GM12865 (cell line): Measurements from ENCODE around the gene ENSA.
"Not testable (repeated sequence)": the region's sequence is repeated elsewhere in the genome, so short reads cannot be mapped to it uniquely, and the experiment has no call there.

ENCODE experiments used
- DNase-seq: peaks from one replicate; pipeline ENCODE4 v3.0.0; 2010; ENCODE audit warnings: low read depth
- H3K4me3 ChIP-seq: 2 replicates; pipeline ENCODE4 v1.5.1; 2011; ENCODE audit warnings: mild to moderate bottlenecking, low read depth, low read length, control low read depth
- CTCF ChIP-seq: IDR thresholded peaks from 2 replicates; pipeline ENCODE4 v1.5.1; 2011; ENCODE audit warnings: low read length, control low read depth, low read depth, inconsistent platforms; ENCODE audit not compliant: insufficient read depth; ENCODE audit errors: missing control alignments

The ENSA gene

GRCh38 chr1:150629115-150629928 is at the start of gene ENSA:
TSS of gene ENSA (minus strand) at chr1:150629612. CDS start at chr1:150629470, 142 bp downstream.
- peak; percentile 99 for DNase-seq
- TF ChIP-seq CTCF = no peak

GRCh38 chr1:150678988-150679387 is 49.6 kb upstream of the ENSA start:
- H3K4me3 ChIP-seq = no peak overlapping the region
- no peak for TF ChIP-seq CTCF
- DNase-seq = no peak

More at GRCh38 chr1:150629115-150629928, at the start of gene ENSA:
- H3K4me3 ChIP-seq = peak within 1 kb of the TSS; percentile 77

- no peak for DNase-seq
- TF ChIP-seq CTCF = no peak
- no peak overlapping the region for H3K4me3 ChIP-seq
Observed at GRCh38 chr1:150674881-150675280, 45.5 kb upstream of the ENSA start.

DNA sequence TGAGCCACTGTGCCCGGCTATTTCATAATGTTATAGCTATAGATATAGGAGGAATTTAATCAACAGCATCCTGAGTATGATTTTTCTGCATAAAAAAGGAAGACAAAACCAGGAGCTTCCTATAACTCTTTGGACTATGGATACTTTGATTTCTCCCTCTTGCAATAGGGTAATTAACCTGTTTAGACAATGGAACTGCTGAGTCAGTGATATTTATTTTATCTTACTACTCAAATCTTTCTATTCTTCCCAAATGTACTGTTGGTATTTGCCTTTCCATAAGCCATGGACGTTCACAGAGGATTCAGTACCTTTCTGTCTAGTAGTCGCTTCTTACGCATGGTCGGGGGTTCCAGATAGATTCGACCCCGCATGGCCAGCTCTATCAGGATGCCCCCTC is 33.9 kb upstream of the ENSA start:
- no peak for DNase-seq
- no peak for TF ChIP-seq CTCF
- no peak overlapping the region for H3K4me3 ChIP-seq

DNA sequence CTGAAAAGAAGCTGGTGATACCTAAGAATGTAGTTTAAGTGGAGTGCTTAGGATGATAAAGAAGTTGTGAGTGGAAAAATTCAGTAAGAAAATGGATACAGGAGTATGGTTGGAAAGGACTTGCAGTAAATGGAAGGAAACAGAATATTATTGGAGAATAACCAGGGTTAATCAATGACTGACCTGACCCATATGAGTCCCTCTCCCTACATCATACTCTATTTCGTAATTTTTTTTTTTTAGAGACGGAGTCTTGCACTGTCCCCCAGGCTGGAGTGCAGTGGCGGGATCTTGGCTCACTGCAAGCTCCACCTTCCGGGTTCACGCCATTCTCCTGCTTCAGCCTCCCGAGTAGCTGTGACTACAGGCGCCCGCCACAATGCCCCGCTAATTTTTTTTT is 33.4 kb upstream of the ENSA start:
- no peak for TF ChIP-seq CTCF
- DNase-seq = no peak
- no peak overlapping the region for H3K4me3 ChIP-seq

DNA sequence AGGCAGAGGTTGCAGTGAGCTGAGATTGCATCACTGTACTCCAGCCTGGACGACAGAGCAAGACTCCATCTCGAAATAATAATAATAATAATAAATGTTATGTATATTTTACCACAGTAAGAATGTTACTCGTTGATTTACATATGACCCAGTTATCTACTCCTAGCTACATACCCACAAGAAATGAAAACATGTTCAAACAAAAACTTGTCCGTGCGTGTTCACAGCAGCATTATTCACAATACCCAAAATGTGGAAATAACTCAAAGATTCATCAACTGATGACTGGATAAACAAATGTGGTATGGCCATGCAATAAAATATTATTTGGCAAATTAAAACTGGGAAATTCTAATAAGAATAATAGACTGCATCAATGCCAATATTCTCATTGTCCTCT is 31.7 kb upstream of the ENSA start:
- no peak overlapping the region for H3K4me3 ChIP-seq
- DNase-seq = no peak
- no peak for TF ChIP-seq CTCF

GRCh38 chr1:150660584-150660983 is 31.2 kb upstream of the ENSA start:
- TF ChIP-seq CTCF = no peak
- H3K4me3 ChIP-seq = no peak overlapping the region
- DNase-seq = no peak

GRCh38 chr1:150657064-150657463 is 27.7 kb upstream of the ENSA start:
- DNase-seq, H3K4me3 ChIP-seq: not testable (repeated sequence)

DNA sequence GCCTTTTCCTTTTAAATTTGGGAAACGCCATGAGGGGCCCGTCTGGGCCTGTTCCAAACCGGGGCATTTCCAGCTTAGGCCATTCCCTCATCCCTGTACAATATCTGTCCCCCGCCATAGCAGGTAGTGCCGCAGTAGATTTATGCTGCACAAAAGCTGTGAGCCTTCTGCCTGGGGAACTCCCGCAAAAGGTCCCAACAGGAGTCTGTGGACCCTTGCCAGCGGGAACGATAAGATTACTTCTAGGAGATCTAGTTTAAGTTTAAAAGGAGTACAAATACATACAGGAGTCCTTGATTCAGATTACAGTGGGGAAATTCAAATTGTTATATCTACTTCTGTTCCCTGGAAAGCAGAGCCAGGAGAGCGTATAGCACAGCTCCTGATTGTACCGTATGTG is 25.2 kb upstream of the ENSA start:
- not testable (repeated sequence) for H3K4me3 ChIP-seq, DNase-seq
